ENCODE results near the gene GLI1.

Gene GLI1

GRCh38 chr12:57520053-57520818 is 60.7 kb downstream of the GLI1 start, which contains the start of gene DDIT3:
DDIT3 (minus strand) TSS chr12:57520514; CDS start chr12:57517406, 3,108 bp downstream.
- peak; percentile 99 for DNase-seq (ENCODE audit: low spot score)

GRCh38 chr12:57521525-57522010 is 62.0 kb downstream of the GLI1 start:
- DNase-seq (ENCODE audit: low spot score) = no peak
